GM12872 (cell line): ENCODE data around the gene RGS7.

Source experiments
- TF ChIP-seq, protein P1 (sequence below): IDR thresholded peaks from 3 replicates; pipeline ENCODE4 v1.5.1; 2011; ENCODE audit warnings: low read depth, mild to moderate bottlenecking, low read length, moderate library complexity; ENCODE audit not compliant: insufficient read depth

The RGS7 gene

DNA sequence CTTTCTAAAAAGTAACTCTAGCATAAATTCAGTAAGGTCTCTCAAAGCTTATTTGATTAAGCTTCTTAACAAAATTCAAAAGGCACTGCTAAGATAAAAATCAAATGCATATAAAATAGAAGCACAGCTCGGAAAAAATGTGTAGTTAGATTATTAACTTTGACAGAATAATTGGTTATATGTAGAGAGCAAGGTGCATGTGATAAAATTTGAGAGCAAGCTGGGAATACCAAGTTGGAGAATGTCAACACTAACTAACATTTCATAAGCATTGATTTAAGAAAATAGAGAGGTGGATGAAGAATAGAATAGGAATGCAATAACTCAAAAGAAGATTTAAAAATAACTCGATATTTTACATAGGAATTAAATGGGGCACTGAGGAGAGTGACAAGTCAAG is 540.5 kb downstream of the RGS7 start:
- TF ChIP-seq, protein P1, sequence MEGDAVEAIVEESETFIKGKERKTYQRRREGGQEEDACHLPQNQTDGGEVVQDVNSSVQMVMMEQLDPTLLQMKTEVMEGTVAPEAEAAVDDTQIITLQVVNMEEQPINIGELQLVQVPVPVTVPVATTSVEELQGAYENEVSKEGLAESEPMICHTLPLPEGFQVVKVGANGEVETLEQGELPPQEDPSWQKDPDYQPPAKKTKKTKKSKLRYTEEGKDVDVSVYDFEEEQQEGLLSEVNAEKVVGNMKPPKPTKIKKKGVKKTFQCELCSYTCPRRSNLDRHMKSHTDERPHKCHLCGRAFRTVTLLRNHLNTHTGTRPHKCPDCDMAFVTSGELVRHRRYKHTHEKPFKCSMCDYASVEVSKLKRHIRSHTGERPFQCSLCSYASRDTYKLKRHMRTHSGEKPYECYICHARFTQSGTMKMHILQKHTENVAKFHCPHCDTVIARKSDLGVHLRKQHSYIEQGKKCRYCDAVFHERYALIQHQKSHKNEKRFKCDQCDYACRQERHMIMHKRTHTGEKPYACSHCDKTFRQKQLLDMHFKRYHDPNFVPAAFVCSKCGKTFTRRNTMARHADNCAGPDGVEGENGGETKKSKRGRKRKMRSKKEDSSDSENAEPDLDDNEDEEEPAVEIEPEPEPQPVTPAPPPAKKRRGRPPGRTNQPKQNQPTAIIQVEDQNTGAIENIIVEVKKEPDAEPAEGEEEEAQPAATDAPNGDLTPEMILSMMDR = no peak

DNA sequence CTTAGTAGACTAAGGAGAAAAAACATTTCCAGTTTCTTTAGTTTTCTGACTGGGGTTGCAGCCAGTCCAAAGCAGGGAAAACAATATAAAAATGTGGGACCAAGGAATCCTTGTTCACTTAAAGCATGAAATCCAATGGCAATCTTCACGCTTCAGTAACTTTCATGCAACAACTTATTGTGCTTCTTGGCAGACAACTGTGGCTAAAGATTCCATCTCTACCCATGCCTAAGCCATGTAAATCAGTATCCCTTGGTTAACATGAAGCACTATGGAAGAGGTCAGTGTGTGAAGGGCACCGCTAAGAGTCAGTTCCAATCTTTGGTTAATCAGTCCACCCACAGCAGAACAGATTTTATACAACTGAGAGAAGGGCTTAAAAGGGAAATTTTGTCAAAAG is 543.3 kb downstream of the RGS7 start:
- TF ChIP-seq, protein P1 = no peak

DNA sequence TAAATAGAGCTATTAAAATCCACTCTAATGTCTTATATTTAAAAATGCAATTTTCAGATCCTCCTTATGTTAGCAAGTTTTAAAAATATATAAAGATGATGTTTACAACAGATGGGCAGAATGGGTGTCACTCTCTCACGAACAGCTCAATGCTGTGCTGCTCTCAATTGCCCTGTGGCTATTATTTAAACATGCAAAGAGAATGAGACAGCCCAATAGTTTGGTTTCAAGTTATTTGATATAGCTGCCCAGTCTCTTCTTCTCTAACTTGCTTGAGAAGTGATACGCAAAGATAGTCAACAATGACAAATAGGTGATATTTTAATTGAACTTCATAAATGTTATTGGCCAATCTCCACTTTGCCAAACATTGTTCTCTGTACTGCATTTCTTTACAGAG is 545.7 kb downstream of the RGS7 start:
- TF ChIP-seq, protein P1 = no peak

DNA sequence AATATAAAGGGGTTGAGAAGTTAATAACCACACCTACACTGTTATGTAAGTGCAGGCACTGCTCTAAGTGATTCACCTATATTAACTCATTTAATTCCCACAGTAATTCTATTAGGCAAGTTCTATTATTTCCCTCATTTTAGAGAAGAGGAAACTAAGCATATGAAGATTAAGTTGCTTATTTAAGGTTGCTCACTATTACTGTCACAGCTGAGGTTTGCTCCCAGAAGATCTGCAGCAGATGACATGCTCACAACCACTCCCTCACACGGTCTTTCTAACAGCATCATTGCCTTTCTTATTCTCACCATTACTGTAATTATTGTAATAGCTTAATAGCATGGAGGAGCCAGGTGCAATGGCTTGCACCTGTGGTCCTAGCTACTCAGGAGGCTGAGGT is 548.6 kb downstream of the RGS7 start:
- TF ChIP-seq, protein P1 = no peak

DNA sequence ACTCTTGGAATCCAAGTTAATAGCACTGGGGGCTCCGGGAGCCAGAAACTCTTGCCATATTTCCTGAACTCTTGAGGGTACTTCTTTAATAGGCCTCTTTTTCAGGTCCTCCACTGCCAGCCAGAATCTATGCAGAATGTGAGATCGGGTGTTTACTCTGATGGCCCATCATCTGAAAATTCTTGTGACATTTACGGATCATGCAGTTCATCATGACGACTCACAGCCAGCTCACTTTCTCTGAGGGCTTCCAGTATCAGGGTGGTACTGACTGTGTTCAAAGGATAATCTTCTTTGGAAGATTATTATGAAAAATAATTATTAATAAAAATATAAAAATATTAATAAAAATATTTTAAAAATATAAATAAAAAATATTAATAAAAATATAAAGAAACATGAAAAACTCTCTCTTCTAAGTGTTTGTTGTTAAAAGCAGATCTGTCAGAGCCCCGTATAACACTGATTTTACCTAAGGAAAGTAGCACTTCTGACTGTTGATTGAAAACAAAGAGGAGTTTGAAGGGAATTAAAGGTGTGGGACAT is 550.7 kb downstream of the RGS7 start:
- TF ChIP-seq, protein P1 = no peak

DNA sequence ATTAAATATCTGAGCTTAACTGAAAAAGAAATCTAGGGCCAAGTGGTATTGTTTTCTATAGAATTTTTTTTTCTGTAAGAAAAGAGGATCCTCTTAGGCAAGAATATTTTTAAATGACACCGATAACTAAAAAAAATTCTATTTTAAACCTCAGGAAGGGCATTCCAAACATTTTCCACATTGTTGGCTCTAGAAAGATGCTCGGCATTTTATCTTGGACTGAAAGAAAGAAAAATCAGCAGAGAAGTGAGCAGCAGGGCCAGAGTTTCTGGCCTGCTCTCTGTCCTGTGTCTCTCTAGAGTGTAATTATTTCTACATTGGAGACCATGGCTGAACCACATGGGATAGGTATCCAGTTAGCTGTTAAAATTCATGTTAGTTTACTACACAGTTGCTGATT is 552.5 kb downstream of the RGS7 start:
- TF ChIP-seq, protein P1 = no peak

DNA sequence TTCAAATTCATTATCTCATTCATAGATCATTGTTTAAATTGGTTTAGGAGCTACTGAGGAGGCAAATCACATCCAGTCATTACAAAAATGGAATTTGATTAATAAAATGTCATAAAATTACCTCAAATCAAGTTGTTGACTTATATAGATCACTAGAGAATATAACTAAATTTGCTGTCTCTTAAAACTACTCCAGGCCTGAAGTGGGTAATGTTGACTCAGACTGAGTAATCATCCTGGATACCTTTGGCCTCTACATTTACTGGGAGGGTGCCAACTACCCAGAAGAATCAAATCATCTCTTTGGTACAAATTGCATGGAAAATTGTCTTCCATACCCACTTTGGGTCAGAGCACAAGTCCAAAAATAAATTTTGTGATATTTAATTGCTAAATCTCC is 553.9 kb downstream of the RGS7 start:
- TF ChIP-seq, protein P1 = no peak

DNA sequence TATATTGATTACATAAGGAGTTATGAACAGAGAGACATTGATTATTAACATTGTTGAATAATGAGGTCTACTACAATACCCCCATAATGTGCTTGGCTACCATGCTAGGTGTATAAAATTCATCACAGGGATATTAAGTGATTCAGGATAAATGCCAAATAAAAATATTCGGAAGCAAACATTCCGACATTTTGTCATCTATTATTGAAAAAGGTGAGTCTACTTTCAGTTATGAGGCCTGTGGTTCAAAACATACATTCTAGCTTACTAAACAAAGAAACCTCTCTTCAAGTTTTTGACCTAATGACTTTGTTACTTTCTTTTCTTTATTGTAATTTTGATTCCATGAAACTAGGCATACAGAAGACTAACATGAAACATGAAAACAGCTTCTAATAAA is 554.7 kb downstream of the RGS7 start:
- TF ChIP-seq, protein P1 = no peak
